ENCODE measurements around the gene IMMP2L. TPM values are rescaled to one million over a fixed set of nuclear protein-coding genes. Genes with fewer than 3 reads are reported as not detected.

Gene IMMP2L
- total RNA-seq, 4 donors from 2014 or later, result 12.4 to 31.7 (median 22.8) TPM

DNA sequence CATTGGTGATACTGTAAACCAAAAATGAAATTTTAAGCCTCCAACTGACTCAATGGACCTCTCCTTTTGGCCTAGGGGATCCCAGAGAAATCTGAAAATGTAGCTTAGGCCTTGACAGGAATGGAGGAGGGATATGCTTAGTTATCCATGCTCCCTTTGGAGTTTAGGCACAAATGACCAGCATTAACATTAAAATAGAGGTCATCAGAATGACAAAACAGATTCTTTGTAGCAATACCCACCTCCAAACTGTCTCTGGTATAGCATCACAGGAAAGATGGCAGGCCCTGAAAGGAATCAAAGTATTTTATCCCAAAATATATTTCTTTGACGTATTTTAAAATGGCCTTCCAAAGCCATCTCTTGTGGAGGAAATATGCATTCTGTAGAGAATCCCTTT, 510.5 kb downstream of the IMMP2L start:
- TF ChIP-seq, protein P1, sequence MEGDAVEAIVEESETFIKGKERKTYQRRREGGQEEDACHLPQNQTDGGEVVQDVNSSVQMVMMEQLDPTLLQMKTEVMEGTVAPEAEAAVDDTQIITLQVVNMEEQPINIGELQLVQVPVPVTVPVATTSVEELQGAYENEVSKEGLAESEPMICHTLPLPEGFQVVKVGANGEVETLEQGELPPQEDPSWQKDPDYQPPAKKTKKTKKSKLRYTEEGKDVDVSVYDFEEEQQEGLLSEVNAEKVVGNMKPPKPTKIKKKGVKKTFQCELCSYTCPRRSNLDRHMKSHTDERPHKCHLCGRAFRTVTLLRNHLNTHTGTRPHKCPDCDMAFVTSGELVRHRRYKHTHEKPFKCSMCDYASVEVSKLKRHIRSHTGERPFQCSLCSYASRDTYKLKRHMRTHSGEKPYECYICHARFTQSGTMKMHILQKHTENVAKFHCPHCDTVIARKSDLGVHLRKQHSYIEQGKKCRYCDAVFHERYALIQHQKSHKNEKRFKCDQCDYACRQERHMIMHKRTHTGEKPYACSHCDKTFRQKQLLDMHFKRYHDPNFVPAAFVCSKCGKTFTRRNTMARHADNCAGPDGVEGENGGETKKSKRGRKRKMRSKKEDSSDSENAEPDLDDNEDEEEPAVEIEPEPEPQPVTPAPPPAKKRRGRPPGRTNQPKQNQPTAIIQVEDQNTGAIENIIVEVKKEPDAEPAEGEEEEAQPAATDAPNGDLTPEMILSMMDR (IDR thresholded peaks at IDR 0.05), result no peak
- ATAC-seq (ENCODE audit: low FRiP score), result no peak
- no peak for DNase-seq (ENCODE audit: low spot score)

DNA sequence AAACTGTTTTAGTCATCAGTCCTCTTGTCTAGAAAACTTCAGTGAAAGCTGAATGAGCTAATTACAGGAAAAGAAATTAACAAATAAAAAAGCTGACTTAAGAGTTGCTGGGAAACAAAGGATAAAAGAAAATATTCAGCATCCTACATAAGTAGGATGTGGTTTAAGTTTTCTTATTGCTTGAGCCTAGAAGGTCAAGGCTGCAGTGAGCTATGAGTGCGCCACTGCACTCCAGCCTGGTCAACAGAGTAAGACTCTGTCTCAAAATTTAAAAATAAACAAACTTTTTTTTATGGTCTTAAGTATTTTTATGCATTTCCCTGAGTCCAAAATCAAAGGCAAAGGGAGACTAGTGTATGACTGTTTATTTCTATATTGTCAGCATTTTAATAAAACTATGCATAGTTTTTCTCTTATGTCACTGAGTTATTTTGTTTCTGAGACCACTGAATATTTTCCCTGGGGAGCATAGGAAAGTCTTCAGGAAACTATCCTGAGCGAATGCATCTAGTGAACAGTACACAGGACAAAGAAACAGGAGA, 511.3 kb downstream of the IMMP2L start:
- ATAC-seq (ENCODE audit: low FRiP score), result no peak

GRCh38 chr7:111049971-111050680, 512.2 kb downstream of the IMMP2L start:
- TF ChIP-seq, protein P1 (IDR thresholded peaks at IDR 0.05), result no peak
- ATAC-seq (ENCODE audit: low FRiP score) (no peak), DNase-seq (ENCODE audit: low spot score) (no peak)

More for the DNA sequence above, 511.3 kb downstream of the IMMP2L start:
- DNase-seq (ENCODE audit: low spot score), result no peak
- TF ChIP-seq, protein P1 (IDR thresholded peaks at IDR 0.05), result no peak

DNA sequence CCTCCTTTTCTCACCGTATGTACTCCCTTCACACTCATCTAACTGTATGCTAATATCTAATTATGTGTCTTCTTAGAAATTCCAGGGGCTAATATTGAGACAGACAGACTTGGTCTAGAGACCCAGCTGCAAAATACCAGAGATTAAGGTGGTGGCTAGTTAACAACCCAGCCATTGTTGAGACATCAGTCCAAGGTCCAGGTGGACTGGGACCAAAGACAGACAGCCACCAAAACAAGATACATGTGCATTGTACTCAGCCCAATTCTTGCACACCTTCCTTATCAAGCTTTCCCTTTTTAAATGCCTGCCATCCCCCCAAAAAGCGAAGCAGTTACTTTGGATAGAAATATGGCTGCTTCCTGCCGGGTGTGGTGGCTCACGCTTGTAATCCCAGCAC, 514.7 kb downstream of the IMMP2L start:
- ATAC-seq (ENCODE audit: low FRiP score) (no peak), DNase-seq (ENCODE audit: low spot score) (no peak)
- TF ChIP-seq, protein P1 (IDR thresholded peaks at IDR 0.05), result no peak

DNA sequence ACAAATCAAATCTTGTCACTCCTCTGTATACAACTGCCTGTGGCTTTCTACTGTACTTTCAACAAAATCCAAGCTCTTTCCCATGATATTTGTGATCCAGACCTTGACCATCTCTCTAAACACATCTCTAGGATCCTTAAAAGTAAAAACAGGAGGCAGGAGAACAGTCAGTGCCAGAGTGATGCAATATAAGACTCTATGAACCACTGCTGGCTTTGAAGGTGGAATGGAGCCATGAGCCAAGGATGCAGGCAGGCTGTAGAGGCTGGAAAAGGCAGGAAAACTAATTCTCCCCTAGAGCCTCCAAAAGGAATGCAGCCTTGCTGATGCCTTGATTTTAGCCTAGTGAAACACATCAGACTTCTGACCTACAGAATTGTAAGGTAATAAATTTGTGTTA, 516.8 kb downstream of the IMMP2L start:
- TF ChIP-seq, protein P1 (IDR thresholded peaks at IDR 0.05), result no peak
- ATAC-seq (ENCODE audit: low FRiP score) (no peak), DNase-seq (ENCODE audit: low spot score) (no peak)

DNA sequence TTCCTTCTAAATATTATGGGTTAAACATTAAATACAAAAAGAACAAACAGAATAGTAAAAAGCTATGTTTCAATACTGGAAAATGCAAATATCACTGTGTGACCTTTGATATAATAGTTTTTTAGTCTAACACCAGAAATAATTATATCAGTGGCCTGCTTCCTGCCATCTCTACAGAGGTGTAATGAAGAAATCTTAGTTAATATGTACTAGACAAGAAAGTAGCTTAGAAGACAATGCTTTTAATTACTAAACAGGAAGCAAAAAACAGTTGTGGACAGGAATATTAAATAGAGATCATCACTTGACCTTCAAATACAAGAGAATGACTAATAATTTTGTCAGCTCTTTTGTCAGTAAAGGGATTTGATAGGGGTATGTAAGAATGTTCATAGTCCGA, 518.7 kb downstream of the IMMP2L start:
- TF ChIP-seq, protein P1 (IDR thresholded peaks at IDR 0.05), result no peak
- DNase-seq (ENCODE audit: low spot score) (no peak), ATAC-seq (ENCODE audit: low FRiP score) (no peak)

DNA sequence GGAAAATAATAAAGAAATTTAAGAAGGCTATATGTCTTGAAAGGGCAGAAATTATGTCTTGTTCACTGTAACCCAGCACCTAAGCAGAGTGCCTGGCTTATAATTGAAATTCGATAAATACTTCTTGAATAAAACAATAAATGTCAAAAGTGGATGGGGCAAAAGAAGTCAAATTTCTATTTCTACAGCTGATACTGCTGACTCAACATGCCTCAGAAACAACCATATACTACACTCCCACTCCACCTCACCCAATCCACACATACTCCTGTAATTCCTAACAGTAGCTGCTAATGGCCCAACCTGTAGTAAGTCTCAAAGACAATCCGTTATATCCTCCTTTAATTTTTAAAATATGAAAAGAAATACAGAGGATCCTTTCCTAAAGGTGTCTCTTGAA, 519.5 kb downstream of the IMMP2L start:
- TF ChIP-seq, protein P1 (IDR thresholded peaks at IDR 0.05), result no peak
- DNase-seq (ENCODE audit: low spot score) (no peak), ATAC-seq (ENCODE audit: low FRiP score) (no peak)
